GM21526 (cell line): ENCODE measurements around the gene IGF1R.

Source experiments
- ATAC-seq: cut with Tn5 transposase; IDR thresholded peaks from one replicate; pipeline ENCODE4 v1.9.1; 2021; ENCODE audit warnings: moderate library complexity; ENCODE audit not compliant: unreplicated experiment, low FRiP score

The IGF1R gene

DNA sequence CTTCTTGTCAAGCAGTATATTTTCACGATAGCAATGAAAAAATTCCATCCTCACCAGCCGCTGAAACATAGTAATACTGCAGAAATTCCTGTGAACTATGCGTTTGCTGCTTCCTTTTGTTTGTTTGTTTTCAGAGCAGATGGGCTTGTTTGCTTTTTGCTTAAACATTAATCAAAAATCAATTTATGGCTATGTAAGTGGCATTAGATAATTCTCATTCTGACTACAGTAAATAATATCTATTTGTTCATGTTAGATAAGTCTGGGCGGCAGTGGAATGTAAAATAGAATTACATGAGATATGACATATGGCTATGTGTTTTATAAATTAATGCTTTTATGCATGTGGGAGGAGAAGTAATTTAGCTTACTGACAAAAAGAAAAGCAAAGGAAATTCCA is 195.5 kb downstream of the IGF1R start:
- ATAC-seq = no peak

DNA sequence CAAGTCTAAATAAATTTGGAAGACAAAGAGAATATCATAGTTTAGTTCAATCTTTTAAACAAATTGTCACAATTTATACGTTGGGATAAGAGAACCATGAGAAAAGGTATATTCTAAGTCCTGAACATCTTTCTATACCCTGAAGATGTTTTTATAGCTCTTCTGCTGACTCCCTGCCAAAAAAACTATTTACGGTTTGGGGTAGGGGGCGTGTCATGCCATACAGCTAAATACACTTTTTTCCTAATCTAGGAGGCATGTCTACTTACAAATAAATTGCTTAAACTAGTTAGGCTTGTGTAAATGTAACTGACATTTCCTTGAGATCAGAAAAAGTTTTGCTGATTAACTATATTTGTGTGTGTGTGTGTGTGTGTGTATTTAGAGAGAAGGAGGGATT is 195.9 kb downstream of the IGF1R start:
- ATAC-seq = no peak

DNA sequence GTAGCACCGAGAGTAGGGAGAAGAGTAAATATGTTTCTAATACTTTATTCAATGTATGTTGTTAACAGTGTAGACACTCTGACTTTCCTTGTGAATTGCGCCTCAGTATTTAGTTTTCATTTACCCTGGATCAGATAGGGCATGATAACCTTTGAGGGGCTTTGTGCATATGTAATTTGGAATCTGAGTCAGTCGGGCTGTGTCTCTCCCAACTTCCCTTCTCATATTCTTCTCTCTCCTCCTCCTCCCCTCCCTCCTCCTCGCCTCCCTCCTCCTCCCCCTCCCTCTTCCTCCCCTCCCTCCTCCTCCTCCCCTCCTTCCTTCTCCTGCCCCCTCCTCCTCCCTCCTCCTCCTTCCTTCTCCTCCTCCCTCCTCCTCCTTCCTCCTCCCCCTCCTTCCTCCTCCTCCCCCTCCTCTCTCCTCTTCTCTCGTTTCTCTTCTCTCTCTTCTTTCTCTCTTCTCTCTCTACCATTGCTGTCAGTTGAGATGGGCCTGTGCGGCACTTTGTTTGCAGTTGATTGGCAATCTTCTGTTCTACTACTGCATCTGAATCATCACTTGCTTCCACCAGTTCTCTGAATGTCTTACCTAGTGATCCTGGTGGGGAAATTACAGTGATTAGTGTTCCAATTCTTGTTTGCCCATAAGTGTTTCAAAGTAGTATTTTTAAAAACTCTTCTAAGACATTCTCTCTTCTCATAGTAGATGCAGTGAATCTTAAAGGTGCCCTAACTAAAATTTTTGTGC is 197.0 kb downstream of the IGF1R start:
- no peak for ATAC-seq

DNA sequence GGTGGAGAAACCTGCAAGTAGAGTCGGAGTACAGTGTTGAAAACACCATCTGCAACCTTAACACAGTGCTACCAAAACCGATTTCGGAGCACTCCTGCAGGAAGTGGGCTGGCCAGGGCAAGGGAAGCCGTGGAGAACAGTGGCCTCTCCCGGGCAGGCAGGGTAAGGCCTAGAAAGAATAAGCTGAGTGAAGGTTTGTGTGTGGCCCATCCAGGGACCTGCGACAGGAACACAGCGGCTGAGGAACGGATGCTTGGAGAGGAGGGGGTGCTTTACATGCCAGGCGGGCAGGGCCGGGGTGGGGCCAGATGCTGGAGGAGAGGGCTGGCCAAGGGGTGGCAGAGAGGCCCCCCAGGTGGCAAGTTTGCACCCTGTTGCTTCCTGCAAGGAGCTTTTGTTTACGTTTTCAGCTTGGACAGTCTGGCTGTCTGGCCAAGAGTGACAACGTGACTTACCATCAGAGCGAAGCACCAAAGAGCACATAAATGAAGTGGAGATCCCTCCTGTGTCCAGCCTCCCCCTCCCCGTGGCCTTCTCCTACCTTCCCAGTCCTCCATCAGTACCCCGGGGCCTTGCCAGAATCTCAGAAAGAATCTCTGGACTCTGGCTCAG is 202.7 kb downstream of the IGF1R start:
- no peak for ATAC-seq

DNA sequence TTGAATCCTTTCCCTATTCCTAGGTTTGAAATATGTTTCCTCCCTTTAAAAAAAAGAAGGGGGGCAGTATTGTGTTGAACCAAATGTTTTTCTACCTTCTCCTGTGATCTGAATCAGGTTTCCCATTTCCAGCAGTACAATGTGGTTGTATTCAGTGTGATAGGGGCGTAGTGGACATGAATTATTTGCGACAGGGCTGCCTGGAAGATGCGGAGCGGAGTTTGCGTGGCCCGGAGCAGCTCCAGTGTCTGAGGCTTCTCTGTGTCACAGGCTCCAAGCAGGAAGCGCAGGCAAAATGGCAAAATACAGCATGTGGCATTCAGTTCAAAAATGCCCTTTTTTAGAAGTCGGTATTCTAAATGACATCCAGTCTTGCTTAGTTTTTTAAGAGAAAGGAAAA is 204.8 kb downstream of the IGF1R start:
- peak; percentile 45 for ATAC-seq

DNA sequence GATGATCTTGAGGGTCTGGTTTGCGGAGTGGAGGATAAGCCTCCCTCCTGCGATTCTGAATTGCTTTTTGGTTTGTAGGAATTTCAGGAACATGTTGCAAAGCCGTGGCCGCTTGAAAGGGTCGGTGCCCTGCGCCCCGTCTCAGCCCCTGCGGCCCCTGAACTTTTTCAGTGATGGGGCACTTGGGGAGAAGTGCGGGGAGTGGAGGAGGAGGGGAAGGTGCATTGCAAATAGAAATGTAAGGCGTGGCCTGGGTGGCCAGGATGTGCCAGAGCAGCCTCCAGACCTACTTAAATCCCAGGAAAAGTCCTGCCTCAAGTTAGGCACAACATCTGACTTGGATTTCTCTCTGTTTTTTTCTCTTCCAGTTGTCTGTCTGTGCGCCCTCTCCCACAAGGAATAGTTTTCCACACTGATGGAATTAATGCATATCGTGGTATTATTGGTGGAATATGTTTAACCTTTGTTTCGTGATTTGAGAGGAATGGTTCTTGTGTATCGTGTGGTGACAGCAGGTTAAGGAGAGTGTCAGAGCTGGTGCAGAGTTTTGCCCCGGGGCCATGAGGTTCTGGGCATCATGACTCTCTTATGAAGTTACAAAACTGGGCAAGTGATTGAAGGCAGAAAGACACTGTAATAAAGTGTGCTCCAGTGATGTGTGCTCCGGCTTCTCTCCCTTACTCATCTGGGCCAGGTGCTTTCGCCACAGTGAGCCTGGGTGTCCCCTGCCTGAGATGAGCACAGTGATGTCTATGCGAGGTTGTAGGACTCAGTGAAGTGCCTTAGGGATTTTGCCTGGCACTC is 205.5 kb downstream of the IGF1R start:
- no peak for ATAC-seq

DNA sequence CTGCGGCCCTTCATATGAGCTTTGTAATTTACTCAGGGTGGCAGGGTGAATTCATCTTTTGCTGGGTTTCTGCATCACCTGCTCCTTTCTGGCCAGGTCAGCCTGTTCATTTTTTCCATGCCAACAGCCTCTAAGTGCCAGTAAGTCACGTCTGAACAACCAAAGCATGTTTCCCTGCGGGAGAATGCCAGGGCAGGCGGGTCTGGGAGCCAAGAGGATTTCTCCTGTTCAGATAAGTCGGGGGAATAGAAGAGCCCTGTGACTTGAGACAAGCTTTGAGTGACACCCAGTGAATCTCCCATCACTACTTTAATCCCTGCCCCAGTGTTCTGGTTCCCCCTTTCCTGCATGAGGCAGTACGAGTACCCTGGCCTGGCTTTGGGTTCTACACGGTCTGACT is 206.2 kb downstream of the IGF1R start:
- ATAC-seq = no peak

DNA sequence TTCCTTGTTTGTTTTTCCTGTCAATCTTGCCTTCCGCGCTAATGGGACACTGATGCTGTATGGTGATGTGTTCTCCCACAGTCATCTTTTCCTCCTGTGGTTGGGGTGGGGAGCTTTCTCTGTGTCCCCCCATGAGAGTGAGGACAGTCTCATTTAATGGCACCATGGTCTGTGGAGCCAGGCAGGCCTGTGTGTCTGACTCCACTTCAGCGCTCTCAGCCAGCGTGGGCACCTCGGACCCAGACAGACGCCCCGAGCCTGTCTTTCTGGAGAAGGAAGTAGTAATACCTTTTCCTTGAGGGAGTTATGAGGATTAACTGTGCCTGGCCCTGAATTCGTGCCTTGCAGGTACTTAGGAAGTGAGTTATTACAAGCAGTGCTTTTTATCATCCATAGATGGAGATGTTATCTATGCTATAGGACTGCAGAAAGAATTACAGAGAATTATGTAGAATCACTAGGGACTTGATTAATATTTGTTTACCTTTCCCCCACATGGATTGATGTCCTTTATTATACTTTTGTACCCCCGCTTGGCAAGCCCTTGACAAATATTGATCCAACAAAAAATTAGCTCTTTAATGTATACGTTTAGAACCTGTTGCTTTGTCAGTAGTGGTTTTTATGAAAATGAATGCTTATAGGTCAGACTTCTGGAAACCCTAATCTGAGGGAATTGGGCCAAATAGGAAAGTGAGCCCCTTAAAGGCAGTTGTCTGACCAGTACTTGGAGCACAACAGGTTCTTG is 206.9 kb downstream of the IGF1R start:
- no peak for ATAC-seq

DNA sequence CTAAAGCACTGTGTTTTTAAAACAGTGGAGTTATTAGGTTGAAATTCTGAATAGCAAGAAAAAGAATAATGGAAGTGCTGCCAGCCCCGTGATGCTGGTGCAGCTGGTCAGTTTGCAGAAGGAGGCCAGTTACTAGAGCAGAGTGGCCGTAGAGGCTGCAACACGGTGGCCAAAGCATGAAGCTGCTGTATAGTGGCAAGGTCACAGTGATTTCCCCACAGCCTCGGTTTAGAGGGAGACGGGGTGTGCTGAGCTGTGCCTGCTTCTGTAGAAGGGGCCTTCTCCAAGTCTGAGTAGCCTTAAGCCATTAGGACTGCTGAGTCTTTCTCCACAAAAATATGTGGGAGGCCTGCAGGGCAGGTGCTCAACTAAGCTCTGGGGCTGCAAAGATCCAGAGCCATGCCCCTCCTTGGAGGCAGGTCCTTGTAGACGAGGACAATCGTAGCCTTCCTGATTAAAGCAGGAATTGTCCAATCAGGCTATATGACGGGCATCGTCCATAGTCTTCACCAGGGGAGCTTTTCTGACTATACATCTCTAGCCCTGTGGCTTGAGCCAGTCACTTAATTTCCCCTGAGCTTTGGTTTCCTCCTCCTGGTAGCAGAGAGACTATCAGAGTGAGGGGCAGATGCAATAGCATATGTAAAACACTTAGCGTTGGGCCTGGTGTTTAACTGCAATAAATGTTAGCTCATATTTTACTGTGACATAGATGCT is 207.6 kb downstream of the IGF1R start:
- ATAC-seq = no peak

DNA sequence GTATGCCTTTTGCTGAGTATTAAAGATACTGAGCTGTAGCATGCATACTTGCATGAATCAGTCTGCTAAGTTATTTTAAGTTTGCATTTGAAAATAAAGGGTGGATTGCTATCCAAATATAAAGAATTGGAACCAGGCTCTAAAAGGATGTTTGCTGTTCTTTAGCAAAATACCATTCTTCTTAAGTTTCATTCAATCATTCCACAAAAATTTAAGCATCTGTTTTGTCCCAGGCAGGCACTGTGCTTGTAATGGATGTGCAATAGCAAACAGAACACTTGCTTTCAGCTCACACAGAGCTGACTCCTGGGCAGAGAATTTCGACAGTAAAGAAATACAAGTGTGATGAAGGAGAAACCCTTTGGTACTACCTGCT is 208.2 kb downstream of the IGF1R start:
- ATAC-seq = no peak

DNA sequence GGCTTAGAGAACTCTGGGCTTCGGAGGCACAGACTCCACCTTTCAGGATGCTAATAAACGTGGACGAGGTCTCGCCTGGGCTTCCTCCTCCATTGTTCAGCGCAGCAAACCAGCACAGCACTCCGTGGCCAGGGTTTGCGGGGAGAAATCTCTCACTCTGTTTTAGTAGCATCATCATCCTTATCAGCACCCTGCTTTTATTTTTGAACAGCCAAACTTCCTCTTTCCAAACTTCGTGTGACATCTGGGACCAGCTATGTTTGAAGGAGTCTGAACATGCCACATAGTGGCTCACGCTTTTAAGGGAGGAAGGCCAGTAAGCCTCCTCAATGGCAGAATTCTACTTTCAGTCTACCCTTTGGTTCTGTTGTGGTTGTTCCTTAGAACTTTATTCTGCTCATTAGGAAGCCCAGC is 210.3 kb downstream of the IGF1R start:
- no peak for ATAC-seq

DNA sequence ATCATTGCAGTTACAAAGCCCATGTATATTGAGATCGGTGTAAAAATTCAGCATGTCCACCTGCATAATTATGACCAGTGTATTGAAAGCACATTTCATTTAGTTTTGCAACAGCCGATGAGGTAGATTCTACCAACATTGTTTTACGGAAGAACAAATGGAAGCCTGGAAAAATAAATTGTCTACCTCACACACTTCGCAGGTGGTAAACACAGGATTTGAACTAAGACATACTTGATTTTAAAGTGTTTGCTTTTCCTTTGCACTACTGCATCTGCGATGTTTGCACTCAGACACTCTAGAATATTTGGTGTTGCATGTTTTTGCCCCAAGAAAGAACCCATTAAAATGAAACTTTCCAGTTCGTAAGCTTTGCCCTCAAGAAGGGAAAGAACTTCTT is 210.8 kb downstream of the IGF1R start:
- no peak for ATAC-seq

DNA sequence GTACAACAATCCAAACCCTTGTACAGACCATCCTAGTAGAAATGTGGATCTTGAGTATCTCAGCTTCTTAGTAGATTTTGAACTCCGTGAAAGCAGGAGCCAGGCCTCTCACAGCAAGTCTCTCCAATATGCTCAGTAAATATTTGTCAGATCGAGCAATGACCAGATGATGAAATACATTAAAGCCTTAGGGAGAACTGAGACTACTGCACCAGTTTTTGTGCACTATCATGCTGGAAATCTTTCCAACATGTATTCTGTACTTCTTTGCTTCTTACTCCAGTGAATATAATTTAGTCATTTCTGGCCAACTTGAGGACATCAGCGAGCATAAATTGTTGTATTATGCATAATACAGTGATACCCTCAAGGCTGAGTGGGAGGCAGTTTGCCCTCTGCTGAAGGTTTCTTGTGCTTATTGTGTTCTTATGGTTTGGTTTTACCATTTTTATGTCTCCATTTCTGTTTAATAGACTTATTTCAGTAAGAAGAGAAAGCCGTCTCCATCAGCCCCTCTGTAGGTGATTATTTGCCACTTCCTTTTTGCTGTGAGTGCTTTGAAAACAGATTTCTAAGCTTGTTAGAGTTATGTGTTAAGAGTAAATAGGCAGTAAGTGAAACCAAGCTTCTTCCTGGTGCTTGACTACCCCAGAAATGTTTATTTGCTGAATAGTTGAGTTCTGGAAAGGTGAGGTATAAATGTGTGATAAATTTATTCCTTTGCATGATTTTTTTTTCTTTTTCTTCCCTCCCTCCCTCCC is 212.1 kb downstream of the IGF1R start:
- no peak for ATAC-seq

DNA sequence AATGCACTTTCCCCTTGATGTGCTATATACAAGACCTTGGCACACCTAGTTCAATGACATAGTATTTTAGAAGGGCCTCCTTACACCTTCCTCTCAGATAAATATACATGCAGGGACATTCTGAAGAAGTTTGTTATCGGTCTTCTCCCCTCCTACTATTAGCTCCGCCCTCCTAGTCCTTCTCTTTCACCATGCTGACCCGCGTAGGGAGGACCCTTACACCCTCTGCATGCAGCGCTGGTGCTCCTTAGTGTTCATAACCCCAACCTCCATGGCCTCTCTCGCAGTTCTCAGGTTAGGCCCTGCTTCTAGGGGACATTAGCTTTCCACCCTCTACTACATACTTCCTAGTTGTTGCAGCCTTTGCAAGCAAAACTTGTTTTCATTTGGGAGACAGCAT is 212.8 kb downstream of the IGF1R start:
- ATAC-seq = no peak

DNA sequence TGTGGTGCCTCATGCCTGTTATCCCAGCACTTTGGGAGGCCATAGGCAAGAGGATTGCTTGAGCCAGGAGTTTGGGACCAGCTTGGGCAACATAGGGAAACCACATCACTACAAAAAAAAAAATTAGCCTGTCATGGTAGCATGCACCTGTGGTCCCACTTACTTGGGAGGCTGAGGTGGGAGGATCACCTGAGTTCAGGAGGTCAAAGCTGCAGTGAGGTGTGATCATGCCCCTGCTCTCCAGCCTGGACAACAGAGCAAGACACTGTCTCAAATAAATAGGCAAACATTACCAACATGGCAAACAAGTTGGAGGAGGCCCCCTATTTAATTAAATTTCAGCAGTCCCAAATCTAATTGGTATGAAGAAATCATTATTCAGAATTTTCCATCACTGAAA is 215.6 kb downstream of the IGF1R start:
- no peak for ATAC-seq

DNA sequence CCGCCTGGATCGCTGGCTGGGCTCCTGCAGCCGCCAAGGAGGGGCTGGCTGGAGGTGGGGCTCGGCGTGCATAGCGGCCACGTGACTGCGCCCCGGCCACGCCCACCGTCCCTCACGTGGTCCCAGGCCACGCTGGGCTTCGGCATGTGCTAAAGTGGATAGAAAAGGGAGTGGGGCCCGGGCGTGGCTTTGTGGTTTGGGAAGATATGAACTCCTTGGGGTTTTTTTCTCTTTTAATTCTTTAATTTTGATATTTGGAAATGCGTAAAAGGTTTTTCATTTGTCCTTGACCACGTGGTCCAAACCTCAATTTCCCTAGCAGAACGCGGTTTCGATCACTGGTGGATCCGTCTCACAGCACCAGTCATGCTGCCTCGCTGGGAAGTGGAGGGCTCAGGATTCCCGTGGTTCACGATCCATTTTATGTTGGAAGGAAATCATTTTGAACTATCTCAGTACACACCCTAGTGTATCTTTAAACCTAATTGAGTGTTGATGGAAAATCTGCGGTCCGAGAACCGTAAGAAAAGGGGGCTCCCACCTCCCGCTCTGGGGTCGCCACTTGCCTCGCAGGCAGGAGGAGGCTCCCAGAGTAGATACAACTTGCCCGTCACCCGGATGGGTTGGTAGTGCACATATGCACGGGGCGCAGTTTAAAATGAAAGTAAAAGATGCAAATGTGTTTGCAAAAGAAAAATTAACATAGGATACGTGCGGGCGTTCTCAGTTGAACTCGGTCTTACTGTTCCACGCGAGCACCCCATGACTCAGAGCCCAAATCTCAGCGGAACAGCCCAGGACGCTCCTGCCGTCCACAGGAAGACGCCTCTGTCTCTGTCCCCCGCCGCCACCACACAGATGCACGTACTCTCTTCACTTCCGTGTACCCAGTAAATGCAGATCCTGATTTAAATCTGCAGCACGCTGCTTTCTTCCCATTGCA is 217.3 kb downstream of the IGF1R start:
- ATAC-seq = peak; percentile 91

DNA sequence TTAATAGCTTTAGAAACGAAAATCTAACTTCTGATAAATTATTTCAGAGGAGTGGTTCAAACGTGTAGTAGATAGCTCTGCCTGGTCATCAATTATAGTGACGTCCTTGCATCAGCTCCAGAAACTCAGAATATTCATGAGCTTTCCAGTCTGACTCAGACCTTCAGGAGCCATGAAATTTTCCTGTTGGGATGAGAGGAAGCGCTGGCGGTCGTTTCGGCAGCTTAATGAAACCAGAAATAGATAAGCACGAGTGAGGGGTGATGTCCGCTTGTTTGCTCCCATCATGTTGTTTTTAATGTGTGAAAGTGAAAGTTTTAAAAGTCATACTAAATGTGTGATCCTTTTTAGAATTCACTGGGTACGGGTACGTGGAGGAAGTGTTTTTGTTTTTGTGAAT is 218.2 kb downstream of the IGF1R start:
- ATAC-seq = no peak

DNA sequence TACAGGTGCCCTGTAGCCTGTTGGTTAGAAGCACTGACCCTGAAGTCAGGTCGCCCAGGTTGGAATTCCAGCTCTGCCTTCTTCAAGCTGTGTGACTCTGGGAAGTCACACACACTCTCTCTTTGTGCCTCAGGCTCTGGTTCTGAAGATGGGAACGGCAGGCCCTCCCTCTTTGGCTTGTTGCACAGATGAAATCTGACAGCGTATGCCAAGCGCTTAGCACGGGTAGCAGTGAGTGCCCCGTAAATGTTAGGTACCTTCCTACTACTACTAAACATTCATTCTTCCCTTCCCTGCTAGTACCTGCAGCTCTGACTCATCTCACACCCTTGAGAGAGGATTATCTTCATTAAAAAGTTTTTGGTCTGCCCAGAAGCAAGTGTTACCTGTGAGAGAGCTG is 220.2 kb downstream of the IGF1R start:
- ATAC-seq = no peak

DNA sequence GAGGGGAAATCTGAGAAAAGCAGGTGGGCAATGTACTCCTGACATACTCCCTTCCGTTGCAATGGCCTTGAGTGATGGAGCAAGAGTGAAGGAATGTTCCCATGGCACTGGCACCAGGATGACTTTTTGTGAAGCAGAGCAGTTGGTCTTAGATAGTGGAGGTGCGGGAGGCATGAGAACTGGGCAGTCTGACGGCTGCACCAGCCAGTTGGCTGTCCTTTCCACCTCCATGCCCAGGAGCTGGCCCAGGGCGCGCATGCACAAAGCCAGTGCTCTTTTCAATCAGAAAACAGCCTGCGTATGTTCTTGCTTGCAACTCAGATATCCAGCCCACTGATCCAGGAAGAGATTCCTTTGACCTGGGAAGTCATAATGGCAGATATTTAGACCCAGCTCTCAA is 222.4 kb downstream of the IGF1R start:
- no peak for ATAC-seq
